ENCODE results near the gene GREM2.
A peak's percentile ranks its signal among the peaks of the same experiment; 100 is the strongest.

GREM2 gene

GRCh38 chr1:240635466-240636256 is 23.7 kb upstream of the GREM2 start:
- Histone ChIP-seq H3K4me3 (ENCODE audit: insufficient read depth, low read depth, low read length) (no peak overlapping the region), H3K27me3 (ENCODE audit: control insufficient read depth, insufficient read depth, low read length, poor library complexity, severe bottlenecking) (no peaks in the 10 kb centered on the region), H3K4me1 (ENCODE audit: control insufficient read depth, insufficient read depth, low read length) (no peaks in the 10 kb centered on the region), H3K36me3 (ENCODE audit: control insufficient read depth, insufficient read depth, low read length) (no peaks in the 10 kb centered on the region), H3K27ac (ENCODE audit: insufficient read depth, low read depth, low read length, poor library complexity, severe bottlenecking) (no peak overlapping the region), H3K9me3 (ENCODE audit: control insufficient read depth, low read length) (no peaks in the 10 kb centered on the region)
- WGBS, 2 experiments: 85 to 95% methylated on average over 15 to 16 of the region's 16 CpGs

GRCh38 chr1:240630409-240630808 is 18.5 kb upstream of the GREM2 start:
- no peak overlapping the region for H3K4me3 ChIP-seq (ENCODE audit: insufficient read depth, low read depth, low read length)
- H3K9me3 ChIP-seq (ENCODE audit: control insufficient read depth, low read length): no peaks in the 10 kb centered on the region
- no peaks in the 10 kb centered on the region for H3K36me3 ChIP-seq (ENCODE audit: control insufficient read depth, insufficient read depth, low read length)
- H3K4me1 ChIP-seq (ENCODE audit: control insufficient read depth, insufficient read depth, low read length): no peaks in the 10 kb centered on the region
- H3K27me3 ChIP-seq (ENCODE audit: control insufficient read depth, insufficient read depth, low read length, poor library complexity, severe bottlenecking): no peaks in the 10 kb centered on the region
- H3K27ac ChIP-seq (ENCODE audit: insufficient read depth, low read depth, low read length, poor library complexity, severe bottlenecking): no peak overlapping the region
- WGBS, 2 experiments: 82 to 88% methylated on average over 5 of the region's 5 CpGs

GRCh38 chr1:240621249-240621648 is 9.3 kb upstream of the GREM2 start:
- no peak overlapping the region for H3K27ac ChIP-seq (ENCODE audit: insufficient read depth, low read depth, low read length, poor library complexity, severe bottlenecking)
- 95 to 96% methylated on average over 2 of the region's 2 CpGs for WGBS, 2 experiments
- no peak overlapping the region for H3K4me3 ChIP-seq (ENCODE audit: insufficient read depth, low read depth, low read length)
- no peaks in the 10 kb centered on the region for H3K36me3 ChIP-seq (ENCODE audit: control insufficient read depth, insufficient read depth, low read length)
- H3K4me1 ChIP-seq (ENCODE audit: control insufficient read depth, insufficient read depth, low read length): no peaks in the 10 kb centered on the region
- H3K9me3 ChIP-seq (ENCODE audit: control insufficient read depth, low read length): no peaks in the 10 kb centered on the region
- no peaks in the 10 kb centered on the region for H3K27me3 ChIP-seq (ENCODE audit: control insufficient read depth, insufficient read depth, low read length, poor library complexity, severe bottlenecking)

- Histone ChIP-seq H3K4me3 (ENCODE audit: insufficient read depth, low read depth, low read length) (no peak overlapping the region), H3K9me3 (ENCODE audit: control insufficient read depth, low read length) (no peaks in the 10 kb centered on the region), H3K36me3 (ENCODE audit: control insufficient read depth, insufficient read depth, low read length) (no peaks in the 10 kb centered on the region), H3K27ac (ENCODE audit: insufficient read depth, low read depth, low read length, poor library complexity, severe bottlenecking) (no peak overlapping the region), H3K4me1 (ENCODE audit: control insufficient read depth, insufficient read depth, low read length) (no peaks in the 10 kb centered on the region), H3K27me3 (ENCODE audit: control insufficient read depth, insufficient read depth, low read length, poor library complexity, severe bottlenecking) (no peaks in the 10 kb centered on the region)
- 88 to 90% methylated on average over 17 to 18 of the region's 19 CpGs for WGBS, 2 experiments
Observed at GRCh38 chr1:240619906-240620621, 8.1 kb upstream of the GREM2 start.

- no peaks in the 10 kb centered on the region for H3K4me1 ChIP-seq (ENCODE audit: control insufficient read depth, insufficient read depth, low read length)
- H3K27me3 ChIP-seq (ENCODE audit: control insufficient read depth, insufficient read depth, low read length, poor library complexity, severe bottlenecking): no peaks in the 10 kb centered on the region
- H3K9me3 ChIP-seq (ENCODE audit: control insufficient read depth, low read length): no peaks in the 10 kb centered on the region
- no peaks in the 10 kb centered on the region for H3K36me3 ChIP-seq (ENCODE audit: control insufficient read depth, insufficient read depth, low read length)
- H3K4me3 ChIP-seq (ENCODE audit: insufficient read depth, low read depth, low read length): no peak overlapping the region
- 92 to 96% methylated on average over 5 of the region's 5 CpGs for WGBS, 2 experiments
- no peak overlapping the region for H3K27ac ChIP-seq (ENCODE audit: insufficient read depth, low read depth, low read length, poor library complexity, severe bottlenecking)
Observed at GRCh38 chr1:240619357-240619756, 7.4 kb upstream of the GREM2 start.

- H3K4me1 ChIP-seq (ENCODE audit: control insufficient read depth, insufficient read depth, low read length): no peaks in the 10 kb centered on the region
- no peaks in the 10 kb centered on the region for H3K9me3 ChIP-seq (ENCODE audit: control insufficient read depth, low read length)
- H3K36me3 ChIP-seq (ENCODE audit: control insufficient read depth, insufficient read depth, low read length): no peaks in the 10 kb centered on the region
- H3K27me3 ChIP-seq (ENCODE audit: control insufficient read depth, insufficient read depth, low read length, poor library complexity, severe bottlenecking): no peaks in the 10 kb centered on the region
- 83 to 95% methylated on average over 4 of the region's 4 CpGs for WGBS, 2 experiments
- H3K4me3 ChIP-seq (ENCODE audit: insufficient read depth, low read depth, low read length): no peak overlapping the region
- no peak overlapping the region for H3K27ac ChIP-seq (ENCODE audit: insufficient read depth, low read depth, low read length, poor library complexity, severe bottlenecking)
Observed at GRCh38 chr1:240618946-240619345, 7.0 kb upstream of the GREM2 start.

GRCh38 chr1:240616018-240616417 is 4.1 kb upstream of the GREM2 start:
- no peak overlapping the region for H3K27ac ChIP-seq (ENCODE audit: insufficient read depth, low read depth, low read length, poor library complexity, severe bottlenecking)
- 94 to 95% methylated on average over 4 of the region's 4 CpGs for WGBS, 2 experiments
- peaks cover 14% of the 10 kb centered on the region for H3K27me3 ChIP-seq (ENCODE audit: control insufficient read depth, insufficient read depth, low read length, poor library complexity, severe bottlenecking)
- H3K9me3 ChIP-seq (ENCODE audit: control insufficient read depth, low read length): no peaks in the 10 kb centered on the region
- no peaks in the 10 kb centered on the region for H3K36me3 ChIP-seq (ENCODE audit: control insufficient read depth, insufficient read depth, low read length)
- H3K4me3 ChIP-seq (ENCODE audit: insufficient read depth, low read depth, low read length): no peak overlapping the region
- H3K4me1 ChIP-seq (ENCODE audit: control insufficient read depth, insufficient read depth, low read length): peaks cover 4% of the 10 kb centered on the region

- Histone ChIP-seq H3K36me3 (ENCODE audit: control insufficient read depth, insufficient read depth, low read length) (no peaks in the 10 kb centered on the region), H3K27me3 (ENCODE audit: control insufficient read depth, insufficient read depth, low read length, poor library complexity, severe bottlenecking) (peaks cover 25% of the 10 kb centered on the region), H3K4me3 (ENCODE audit: insufficient read depth, low read depth, low read length) (no peak overlapping the region), H3K27ac (ENCODE audit: insufficient read depth, low read depth, low read length, poor library complexity, severe bottlenecking) (no peak overlapping the region), H3K4me1 (ENCODE audit: control insufficient read depth, insufficient read depth, low read length) (peaks cover 4% of the 10 kb centered on the region), H3K9me3 (ENCODE audit: control insufficient read depth, low read length) (no peaks in the 10 kb centered on the region)
- WGBS, 2 experiments: 69 to 75% methylated on average over 5 of the region's 5 CpGs
Observed at GRCh38 chr1:240613356-240614142, 1.6 kb upstream of the GREM2 start.

- Histone ChIP-seq H3K4me3 (ENCODE audit: insufficient read depth, low read depth, low read length) (no peak overlapping the region), H3K4me1 (ENCODE audit: control insufficient read depth, insufficient read depth, low read length) (peaks cover 4% of the 10 kb centered on the region), H3K27me3 (ENCODE audit: control insufficient read depth, insufficient read depth, low read length, poor library complexity, severe bottlenecking) (peaks cover 25% of the 10 kb centered on the region), H3K9me3 (ENCODE audit: control insufficient read depth, low read length) (no peaks in the 10 kb centered on the region), H3K27ac (ENCODE audit: insufficient read depth, low read depth, low read length, poor library complexity, severe bottlenecking) (no peak overlapping the region), H3K36me3 (ENCODE audit: control insufficient read depth, insufficient read depth, low read length) (no peaks in the 10 kb centered on the region)
- 77 to 82% methylated on average over 6 of the region's 6 CpGs for WGBS, 2 experiments
Observed at GRCh38 chr1:240612811-240613210, 856 bp upstream of the GREM2 start.

- WGBS, 2 experiments: 44 to 45% methylated on average over 11 to 12 of the region's 12 CpGs
- Histone ChIP-seq H3K4me3 (ENCODE audit: insufficient read depth, low read depth, low read length) (peak overlapping the region; percentile 54), H3K36me3 (ENCODE audit: control insufficient read depth, insufficient read depth, low read length) (no peaks in the 10 kb centered on the region), H3K27me3 (ENCODE audit: control insufficient read depth, insufficient read depth, low read length, poor library complexity, severe bottlenecking) (peaks cover 25% of the 10 kb centered on the region), H3K4me1 (ENCODE audit: control insufficient read depth, insufficient read depth, low read length) (peaks cover 4% of the 10 kb centered on the region), H3K27ac (ENCODE audit: insufficient read depth, low read depth, low read length, poor library complexity, severe bottlenecking) (no peak overlapping the region), H3K9me3 (ENCODE audit: control insufficient read depth, low read length) (no peaks in the 10 kb centered on the region)
Observed at GRCh38 chr1:240611228-240611618, 732 bp downstream of the GREM2 start.
